Lung (tissue), 16 donors: Measurements from ENCODE around the gene TTR. TPM values are rescaled to one million over a fixed set of nuclear protein-coding genes. Genes with fewer than 3 reads are reported as not detected.

ENCODE experiments used
- ATAC-seq: fragments of 200-7000 bp; cut with Tn5 transposase; one replicate; pipeline ENCODE4 v1.9.1; 2020; ENCODE audit warnings: moderate number of reproducible peaks; ENCODE audit not compliant: insufficient read depth, low FRiP score
- DNase-seq, 3 donors: peaks; one replicate each; pipeline ENCODE4 v3.0.0-alpha.2; 2013 to 2017
- H3K27ac ChIP-seq, 2 donors: one replicate each; pipeline ENCODE4 v1.5.1; 2013; ENCODE audit warnings: mild to moderate bottlenecking in 2 of 2, moderate library complexity in 2 of 2, control low read depth in 1 of 2, inconsistent platforms in 1 of 2, low read depth in 1 of 2, low read length in 1 of 2
- H3K27me3 ChIP-seq, 3 donors: one replicate each; pipeline ENCODE4 v1.5.1; 2013; ENCODE audit warnings: low read length in 2 of 3; ENCODE audit not compliant: control insufficient read depth in 3 of 3, insufficient read depth in 3 of 3
- H3K36me3 ChIP-seq, 4 donors: one replicate each; pipeline ENCODE4 v1.5.1; 2013; ENCODE audit warnings: low read length in 4 of 4, mild to moderate bottlenecking in 1 of 4, moderate library complexity in 1 of 4; ENCODE audit not compliant: control insufficient read depth in 4 of 4, insufficient read depth in 4 of 4
- H3K4me1 ChIP-seq, 5 donors: one replicate each; pipeline ENCODE4 v1.5.1; 2013; ENCODE audit warnings: low read length in 5 of 5, mild to moderate bottlenecking in 2 of 5, moderate library complexity in 1 of 5; ENCODE audit not compliant: control insufficient read depth in 5 of 5, insufficient read depth in 5 of 5
- H3K4me3 ChIP-seq: one replicate; pipeline ENCODE4 v1.5.1; 2013; ENCODE audit warnings: mild to moderate bottlenecking, control low read depth, moderate library complexity
- H3K9ac ChIP-seq, 2 donors: one replicate each; pipeline ENCODE4 v1.5.1; 2013; ENCODE audit warnings: low read length in 2 of 2, control low read depth in 1 of 2; ENCODE audit not compliant: insufficient read depth in 1 of 2
- H3K9me3 ChIP-seq, 4 donors: one replicate each; pipeline ENCODE4 v1.5.1; 2013; ENCODE audit warnings: low read length in 3 of 4, mild to moderate bottlenecking in 1 of 4, moderate library complexity in 1 of 4; ENCODE audit not compliant: control insufficient read depth in 4 of 4, insufficient read depth in 3 of 4
- CTCF ChIP-seq: IDR thresholded peaks from 2 replicates; pipeline ENCODE4 v1.5.1; 2012; ENCODE audit warnings: mild to moderate bottlenecking; ENCODE audit errors: control extremely low read depth, extremely low read depth
- WGBS, 2 donors: extraction: QIAGEN DNeasy Blood & Tissue Kit; methylation state at CpG; one replicate each; pipeline ENCODE4 v1.1.7; 2013; 5-methylcytosine and 5-hydroxymethylcytosine counted together
- long read RNA-seq, 5 donors: transcript quantifications; one replicate each; lab custom pipeline, GENCODE V29; 2026
- polyA plus RNA-seq, 2 donors: library from polyadenylated mRNA; stranded (reverse); fragments of 200-250 nt; gene quantifications; one replicate each; pipeline ENCODE4 v1.2.1, GENCODE V29; 2013
- total RNA-seq, 2 donors: library from RNA; depleted of rRNA in 1 of 2; stranded (reverse); fragments of >200 nt in 1 of 2; gene quantifications; one replicate each; pipeline ENCODE4 v1.2.1, GENCODE V29; 2014 to 2021
- donor health status: control.
- donor health status: control.
- donor health status: Bipolar disorder and iron deficiency.
- donor health status: healthy.
- donor health status: DM: yes; HTN: yes; CAD: no.

TTR gene
- total RNA-seq (1 to 10 TPM in 1 of 2 donors, under 1 TPM in 1; 0.97 to 1.1 TPM), polyA plus RNA-seq (under 1 TPM; 0.13 to 0.43 TPM)
- long read RNA-seq, donor 1, result 0 reads
- long read RNA-seq, donor 2, result 0 reads
- long read RNA-seq, donor 3, result 0 reads
- long read RNA-seq, donor 4, result 0 reads
- long read RNA-seq, donor 5, partial matches to known transcripts, result 0 of 2 reads
- long read RNA-seq, donor 5, other reads (novel, unspliced or antisense), result 0 of 2 reads

DNA sequence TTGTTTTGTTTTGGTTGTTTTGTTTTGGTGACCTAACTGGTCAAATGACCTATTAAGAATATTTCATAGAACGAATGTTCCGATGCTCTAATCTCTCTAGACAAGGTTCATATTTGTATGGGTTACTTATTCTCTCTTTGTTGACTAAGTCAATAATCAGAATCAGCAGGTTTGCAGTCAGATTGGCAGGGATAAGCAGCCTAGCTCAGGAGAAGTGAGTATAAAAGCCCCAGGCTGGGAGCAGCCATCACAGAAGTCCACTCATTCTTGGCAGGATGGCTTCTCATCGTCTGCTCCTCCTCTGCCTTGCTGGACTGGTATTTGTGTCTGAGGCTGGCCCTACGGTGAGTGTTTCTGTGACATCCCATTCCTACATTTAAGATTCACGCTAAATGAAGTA lies at the start of gene TTR:
Gene TTR, plus strand, starts transcription at position 250 of the 400 bp plus-strand sequence. Its CDS starts 26 bp downstream, at position 276.
- no peak for DNase-seq
- no peak for TF ChIP-seq CTCF
- Histone ChIP-seq H3K36me3 (no peaks in the 10 kb centered on the region), H3K4me1 (peaks cover 0 to 4% (median 0%) of the 10 kb centered on the region in 5 donors), H3K27me3 (peaks cover 0 to 2% (median 0%) of the 10 kb centered on the region in 3 donors), H3K9me3 (peaks cover 0 to 2% (median 0%) of the 10 kb centered on the region in 4 donors), H3K27ac (no peak within 1 kb of the TSS), H3K9ac (no peak within 1 kb of the TSS), H3K4me3 (no peak within 1 kb of the TSS)
- no peak for ATAC-seq
- WGBS, 2 donors, result 64 to 87% methylated on average over 5 of the region's 5 CpGs

DNA sequence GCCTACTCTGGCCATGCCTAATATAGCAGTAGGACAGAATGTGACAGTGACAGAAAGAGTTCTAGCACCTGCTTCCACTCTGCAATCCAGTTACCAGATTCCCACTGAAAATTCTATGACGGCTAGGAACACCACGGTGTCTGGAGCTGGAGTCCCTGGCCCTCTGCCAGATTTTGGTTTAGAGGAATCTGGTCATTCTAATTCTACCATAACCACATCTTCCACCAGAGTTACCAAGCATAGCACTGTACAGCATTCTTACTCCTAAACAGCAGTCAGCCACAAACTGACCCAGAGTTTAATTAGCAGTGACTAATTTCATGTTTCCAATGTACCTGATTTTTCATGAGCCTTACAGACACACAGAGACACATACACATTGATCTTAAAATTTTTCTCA lies 45.2 kb upstream of the TTR start:
- no peak for ATAC-seq
- H3K9me3 ChIP-seq, result no peaks in the 10 kb centered on the region
- no peak for TF ChIP-seq CTCF
- H3K9ac ChIP-seq, result no peak overlapping the region
- H3K4me3 ChIP-seq, result no peak overlapping the region
- no peak for DNase-seq
- H3K4me1 ChIP-seq, result no peaks in the 10 kb centered on the region
- peaks cover 0 to 20% (median 7%) of the 10 kb centered on the region in 4 donors for H3K36me3 ChIP-seq
- no peaks in the 10 kb centered on the region for H3K27me3 ChIP-seq
- WGBS, 2 donors, result 88 to 100% methylated on average over 2 of the region's 2 CpGs
- H3K27ac ChIP-seq, result no peak overlapping the region

- no peak overlapping the region for H3K4me3 ChIP-seq
- H3K9me3 ChIP-seq, result no peaks in the 10 kb centered on the region
- DNase-seq (no peak), ATAC-seq (no peak)
- no peak overlapping the region for H3K9ac ChIP-seq
- 95 to 97% methylated on average over 2 of the region's 2 CpGs for WGBS, 2 donors
- no peaks in the 10 kb centered on the region for H3K4me1 ChIP-seq
- H3K27me3 ChIP-seq, result no peaks in the 10 kb centered on the region
- H3K36me3 ChIP-seq, result peaks cover 0 to 12% (median 2%) of the 10 kb centered on the region in 4 donors
- TF ChIP-seq CTCF, result no peak
- H3K27ac ChIP-seq, result no peak overlapping the region
These were observed 42.8 kb upstream of the TTR start for GRCh38 chr18:31548853-31549252.

GRCh38 chr18:31549416-31549815 lies 42.3 kb upstream of the TTR start:
- no peak for DNase-seq
- no peak for ATAC-seq
- Histone ChIP-seq H3K27me3 (no peaks in the 10 kb centered on the region), H3K4me3 (no peak overlapping the region), H3K36me3 (peaks cover 0 to 12% (median 2%) of the 10 kb centered on the region in 4 donors), H3K9ac (no peak overlapping the region), H3K4me1 (no peaks in the 10 kb centered on the region), H3K27ac (no peak overlapping the region), H3K9me3 (no peaks in the 10 kb centered on the region)
- WGBS, 2 donors, result 91 to 95% methylated on average over 4 of the region's 4 CpGs
- TF ChIP-seq CTCF, result no peak
